Ammon's horn (tissue), 1 donor: ENCODE measurements around the gene CHGA.

Experiments used
- DNase-seq: peaks from one replicate; pipeline ENCODE4 v3.0.0-alpha.2; 2016; ENCODE audit warnings: low spot score

CHGA gene

DNA sequence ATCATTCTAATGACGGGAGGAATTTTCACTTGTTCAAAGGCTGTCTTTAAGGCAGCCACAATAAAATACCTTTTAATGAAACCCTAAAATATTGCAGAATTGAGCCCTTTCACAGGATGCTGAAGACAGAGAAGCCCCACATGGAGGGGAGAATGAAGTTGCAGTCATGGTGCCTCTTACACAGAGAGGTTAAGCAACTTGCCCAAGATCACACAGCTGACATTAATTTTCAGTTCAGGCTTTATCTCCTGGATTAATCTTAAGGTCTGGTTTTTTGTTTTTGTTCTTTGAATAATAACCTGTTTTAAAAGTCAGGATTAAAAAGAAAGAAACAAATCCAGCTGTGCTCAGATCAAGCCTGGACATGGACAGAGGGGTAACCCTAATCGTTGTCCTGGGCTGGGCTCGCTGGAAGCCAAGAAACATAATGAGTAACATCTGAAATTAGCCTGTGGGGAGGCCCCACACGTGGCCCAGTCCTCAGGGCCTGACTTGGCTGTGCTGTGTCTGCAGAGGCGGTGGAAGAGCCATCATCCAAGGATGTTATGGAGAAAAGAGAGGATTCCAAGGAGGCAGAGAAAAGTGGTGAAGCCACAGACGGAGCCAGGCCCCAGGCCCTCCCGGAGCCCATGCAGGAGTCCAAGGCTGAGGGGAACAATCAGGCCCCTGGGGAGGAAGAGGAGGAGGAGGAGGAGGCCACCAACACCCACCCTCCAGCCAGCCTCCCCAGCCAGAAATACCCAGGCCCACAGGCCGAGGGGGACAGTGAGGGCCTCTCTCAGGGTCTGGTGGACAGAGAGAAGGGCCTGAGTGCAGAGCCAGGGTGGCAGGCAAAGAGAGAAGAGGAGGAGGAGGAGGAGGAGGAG, 8.0 kb downstream of the CHGA start:
- DNase-seq = no peak

DNA sequence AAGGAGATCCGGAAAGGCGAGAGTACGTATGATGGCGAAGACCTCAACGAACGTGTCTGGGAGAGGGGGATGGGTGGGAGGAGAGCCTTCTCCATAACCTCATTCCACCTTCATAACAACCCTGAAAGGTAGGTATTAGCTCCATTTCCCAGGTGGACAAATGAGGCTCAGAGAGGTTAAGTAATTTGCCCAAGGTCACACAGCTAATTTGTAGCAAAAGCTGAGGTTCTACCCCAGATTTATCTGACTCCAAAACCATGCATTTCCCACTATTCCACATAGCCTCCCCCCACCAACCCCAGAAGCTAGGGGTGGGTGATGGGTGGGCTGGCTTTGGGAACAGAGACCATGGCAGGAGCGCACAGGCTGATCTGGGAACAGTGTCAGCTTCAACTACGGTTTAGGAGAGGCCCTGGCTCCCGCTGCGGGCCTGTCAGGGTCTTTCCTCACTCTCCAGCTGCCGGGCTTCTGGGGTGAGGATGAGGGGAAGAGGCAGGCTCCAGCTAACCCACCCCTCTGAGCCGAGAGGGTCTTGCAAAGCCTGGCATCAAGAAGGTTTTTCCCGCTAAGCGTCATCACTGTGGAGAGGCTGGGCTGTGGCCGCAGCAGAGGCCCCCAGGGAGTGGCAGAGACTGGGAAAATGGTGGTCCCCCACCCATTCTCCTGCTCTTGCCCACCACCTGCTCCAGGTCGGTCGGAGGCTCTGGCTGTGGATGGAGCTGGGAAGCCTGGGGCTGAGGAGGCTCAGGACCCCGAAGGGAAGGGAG, 8.9 kb downstream of the CHGA start:
- DNase-seq = no peak

DNA sequence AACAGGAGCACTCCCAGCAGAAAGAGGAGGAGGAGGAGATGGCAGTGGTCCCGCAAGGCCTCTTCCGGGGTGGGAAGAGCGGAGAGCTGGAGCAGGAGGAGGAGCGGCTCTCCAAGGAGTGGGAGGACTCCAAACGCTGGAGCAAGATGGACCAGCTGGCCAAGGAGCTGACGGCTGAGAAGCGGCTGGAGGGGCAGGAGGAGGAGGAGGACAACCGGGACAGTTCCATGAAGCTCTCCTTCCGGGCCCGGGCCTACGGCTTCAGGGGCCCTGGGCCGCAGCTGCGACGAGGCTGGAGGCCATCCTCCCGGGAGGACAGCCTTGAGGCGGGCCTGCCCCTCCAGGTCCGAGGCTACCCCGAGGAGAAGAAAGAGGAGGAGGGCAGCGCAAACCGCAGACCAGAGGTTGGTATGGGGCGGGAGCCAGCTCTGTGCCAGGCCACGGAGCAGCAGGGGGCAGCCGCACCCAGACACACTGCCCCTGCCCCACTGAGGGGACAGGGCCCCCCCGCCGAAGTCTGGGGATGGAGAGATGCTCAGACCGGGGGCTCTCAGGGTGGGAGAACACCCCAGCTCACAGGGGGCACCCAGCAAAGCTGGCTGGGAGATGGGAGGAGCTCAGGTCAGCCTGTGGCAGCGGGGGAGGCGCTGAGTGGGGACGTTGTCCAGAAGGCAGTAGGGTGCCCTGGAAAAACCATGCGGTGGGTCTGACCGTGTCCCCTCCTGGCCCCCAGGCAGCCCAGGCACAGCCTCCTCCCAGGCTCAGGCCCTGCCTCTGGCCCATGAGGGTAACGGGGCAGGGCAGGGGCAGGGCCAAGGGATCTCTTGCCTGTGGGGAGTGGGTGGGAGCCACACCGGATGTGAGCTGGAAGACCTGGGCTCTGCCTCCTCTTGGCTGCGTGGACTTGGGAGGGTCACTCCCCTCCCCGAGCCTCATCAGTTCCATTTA, 9.8 kb downstream of the CHGA start:
- DNase-seq = no peak

DNA sequence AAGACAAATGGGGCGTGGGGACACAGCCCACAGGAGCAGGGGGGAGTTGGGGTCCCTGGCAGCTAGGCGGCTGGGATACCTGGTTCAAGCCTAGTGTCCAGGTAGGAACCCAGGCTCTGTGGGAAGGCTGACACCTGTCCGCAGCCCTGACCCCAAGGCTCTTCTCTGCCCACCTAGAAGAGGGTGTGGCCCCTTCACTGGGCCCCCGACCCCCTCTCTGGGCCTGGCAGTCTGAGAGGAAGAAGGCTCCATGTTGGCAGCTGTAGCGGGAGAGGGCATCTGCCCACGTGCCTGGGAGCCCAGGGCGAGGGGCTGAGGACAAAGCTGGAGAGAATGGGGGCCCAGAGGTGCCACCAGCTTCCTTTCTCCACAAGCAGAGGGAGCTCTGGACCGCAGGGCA, 10.5 kb downstream of the CHGA start:
- DNase-seq = no peak

DNA sequence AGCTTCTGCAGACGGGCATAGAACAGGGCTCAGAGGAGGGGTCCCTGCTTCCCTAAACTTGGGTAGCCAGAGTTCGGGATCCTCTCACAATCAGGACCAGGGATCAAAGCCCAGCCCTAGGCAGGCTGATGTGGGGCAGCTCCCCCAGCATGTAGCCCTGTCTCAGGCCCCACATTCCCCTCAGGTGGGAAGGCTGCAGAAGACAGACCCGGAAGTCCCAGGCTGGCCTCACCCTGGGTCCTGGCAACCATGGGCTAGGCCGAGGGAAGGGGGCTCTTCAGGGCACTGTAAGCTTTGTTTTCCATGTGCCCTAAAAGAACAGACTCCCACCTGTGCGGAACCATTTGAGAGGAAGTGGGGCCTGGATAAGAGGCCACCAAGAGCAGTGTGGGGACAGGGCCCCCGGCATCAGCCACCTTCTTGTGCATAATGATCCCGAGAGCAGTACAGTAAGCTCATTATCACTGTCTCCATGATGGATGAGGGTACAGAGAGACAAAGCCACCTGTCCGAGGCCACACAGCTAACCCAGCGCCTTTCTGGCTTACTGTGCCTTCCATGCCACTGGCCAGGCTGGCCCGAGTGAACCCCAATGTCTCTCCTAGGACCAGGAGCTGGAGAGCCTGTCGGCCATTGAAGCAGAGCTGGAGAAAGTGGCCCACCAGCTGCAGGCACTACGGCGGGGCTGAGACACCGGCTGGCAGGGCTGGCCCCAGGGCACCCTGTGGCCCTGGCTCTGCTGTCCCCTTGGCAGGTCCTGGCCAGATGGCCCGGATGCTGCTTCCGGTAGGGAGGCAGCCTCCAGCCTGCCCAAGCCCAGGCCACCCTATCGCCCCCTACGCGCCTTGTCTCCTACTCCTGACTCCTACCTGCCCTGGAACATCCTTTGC, 11.5 kb downstream of the CHGA start:
- DNase-seq = no peak

- DNase-seq = no peak
Observed at GRCh38 chr14:92935446-92935845, 12.5 kb downstream of the CHGA start.

- DNase-seq = no peak
Observed at GRCh38 chr14:92936085-92936484, 13.1 kb downstream of the CHGA start.

DNA sequence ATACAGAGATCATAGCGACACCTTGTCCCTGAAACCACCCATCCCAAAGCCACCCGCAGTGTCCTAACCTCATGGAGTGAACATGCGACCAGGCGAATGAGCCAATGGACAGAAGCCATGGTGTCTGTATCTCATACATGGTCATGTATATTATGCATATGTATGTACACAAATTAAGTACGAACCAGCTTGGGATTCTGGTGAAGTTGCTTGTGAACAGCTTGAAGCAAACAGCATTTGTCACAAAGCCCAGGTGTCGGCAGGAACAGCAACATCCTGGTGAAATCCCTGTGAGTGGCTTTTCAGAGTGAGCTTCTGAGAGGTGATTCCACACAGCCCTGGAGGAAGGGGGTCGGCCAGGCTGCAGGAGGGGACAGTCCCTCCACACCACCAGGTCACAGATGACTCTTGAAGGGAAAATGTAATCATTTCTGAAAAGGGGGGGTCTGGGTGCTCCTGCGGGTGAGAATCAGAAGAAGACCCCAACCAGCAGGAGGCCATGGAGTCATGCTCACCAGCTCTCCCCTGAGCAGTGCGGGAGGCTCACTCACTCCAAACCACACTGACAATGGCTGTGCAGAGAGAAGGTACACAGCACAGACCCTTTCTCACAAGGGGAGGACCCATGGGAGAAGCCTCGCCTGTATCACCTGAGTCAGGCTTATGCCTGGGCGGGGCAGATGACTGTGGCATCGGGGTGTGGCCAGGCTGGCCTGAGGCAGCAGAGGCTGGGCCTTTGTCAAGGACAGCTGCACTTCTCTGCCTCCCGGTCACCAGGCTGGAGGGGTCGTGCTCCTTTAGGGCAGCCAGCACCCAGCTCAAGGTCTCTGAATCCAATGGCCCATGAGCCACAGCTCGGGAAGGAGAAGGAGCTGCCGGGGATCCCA, 14.3 kb downstream of the CHGA start:
- DNase-seq = no peak

DNA sequence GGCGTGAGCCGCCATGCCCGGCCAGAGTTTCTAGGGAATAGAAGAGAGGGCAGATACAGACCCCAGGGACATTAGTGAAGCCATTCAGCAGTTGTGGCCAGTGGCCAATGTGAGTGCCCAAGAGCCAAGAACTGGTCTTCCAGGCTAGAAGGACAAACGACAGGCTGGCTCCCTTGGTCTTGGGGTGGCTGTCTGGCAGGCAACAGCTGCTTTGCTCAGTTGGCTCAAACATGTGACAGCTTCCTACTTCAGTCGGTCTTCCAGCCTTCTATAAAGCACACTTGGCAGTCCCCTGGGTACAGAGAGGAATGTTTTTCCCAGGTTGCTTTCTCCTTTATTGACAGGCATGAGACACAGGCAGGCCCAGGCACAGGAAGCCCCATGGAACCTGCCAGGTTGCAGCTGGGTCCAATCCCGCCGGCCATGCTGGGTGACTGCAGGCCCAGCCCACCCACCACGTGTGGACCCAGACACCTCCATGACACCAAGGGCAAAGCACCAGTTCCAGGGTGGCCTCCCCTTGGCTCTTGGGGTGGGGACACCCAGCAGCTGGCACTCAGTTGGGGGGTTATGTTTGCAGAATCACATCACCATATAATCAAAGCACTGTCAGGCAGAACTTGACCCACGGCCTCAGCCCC, 15.4 kb downstream of the CHGA start:
- no peak for DNase-seq

- DNase-seq = no peak
Observed at GRCh38 chr14:92938890-92939671, 16.1 kb downstream of the CHGA start.

GRCh38 chr14:92939699-92940098, 16.7 kb downstream of the CHGA start:
- DNase-seq = no peak

- DNase-seq = no peak
Observed at GRCh38 chr14:92940543-92940942, 17.6 kb downstream of the CHGA start.

- DNase-seq = no peak
Observed at GRCh38 chr14:92941531-92941930, 18.6 kb downstream of the CHGA start.

- DNase-seq = no peak
Observed at GRCh38 chr14:92942136-92942535, 19.2 kb downstream of the CHGA start.

GRCh38 chr14:92942576-92942975, 19.6 kb downstream of the CHGA start:
- DNase-seq = no peak

GRCh38 chr14:92942976-92943710, 20.2 kb downstream of the CHGA start:
- DNase-seq = no peak

- DNase-seq = no peak
Observed at GRCh38 chr14:92943855-92944570, 21.1 kb downstream of the CHGA start.
